Measurements from ENCODE around the gene SMOC2. TPM values are rescaled to one million over a fixed set of nuclear protein-coding genes. Genes with fewer than 3 reads are reported as not detected.

The SMOC2 gene
- total RNA-seq, 4 donors from 2014 or later, result 10.7 to 14.9 (median 13.7) TPM

- Histone ChIP-seq H3K4me3 (no peak overlapping the region), H3K27ac (no peak overlapping the region), H3K9me3 (no peaks in the 10 kb centered on the region), H3K27me3 (no peaks in the 10 kb centered on the region), H3K36me3 (no peaks in the 10 kb centered on the region), H3K4me1 (no peaks in the 10 kb centered on the region)
- peak in 1 of 3 donors; percentile 20 for DNase-seq
- TF ChIP-seq POLR2A (IDR thresholded peaks at IDR 0.05) (no peak), CTCF (IDR thresholded peaks at IDR 0.05) (no peak)
Measured at GRCh38 chr6:168397012-168397411, 44.0 kb upstream of the SMOC2 start.

GRCh38 chr6:168400037-168400436 is 40.9 kb upstream of the SMOC2 start:
- Histone ChIP-seq H3K27ac (no peak overlapping the region), H3K27me3 (no peaks in the 10 kb centered on the region), H3K4me3 (no peak overlapping the region), H3K9me3 (no peaks in the 10 kb centered on the region), H3K36me3 (no peaks in the 10 kb centered on the region), H3K4me1 (no peaks in the 10 kb centered on the region)
- TF ChIP-seq CTCF (IDR thresholded peaks at IDR 0.05), result no peak
- TF ChIP-seq POLR2A (IDR thresholded peaks at IDR 0.05), result no peak
- DNase-seq, result peak in 1 of 3 donors; percentile 3

- H3K4me1 ChIP-seq, result no peaks in the 10 kb centered on the region
- H3K27me3 ChIP-seq, result no peaks in the 10 kb centered on the region
- no peak overlapping the region for H3K27ac ChIP-seq
- DNase-seq, result peak in 1 of 3 donors; percentile 7
- no peaks in the 10 kb centered on the region for H3K9me3 ChIP-seq
- H3K36me3 ChIP-seq, result no peaks in the 10 kb centered on the region
- TF ChIP-seq CTCF (IDR thresholded peaks at IDR 0.05) (no peak), POLR2A (IDR thresholded peaks at IDR 0.05) (no peak)
- H3K4me3 ChIP-seq, result no peak overlapping the region
Measured at GRCh38 chr6:168403370-168404005, 37.5 kb upstream of the SMOC2 start.

GRCh38 chr6:168404560-168404959 is 36.4 kb upstream of the SMOC2 start:
- Histone ChIP-seq H3K27me3 (no peaks in the 10 kb centered on the region), H3K27ac (no peak overlapping the region), H3K4me1 (no peaks in the 10 kb centered on the region), H3K36me3 (no peaks in the 10 kb centered on the region), H3K9me3 (no peaks in the 10 kb centered on the region), H3K4me3 (no peak overlapping the region)
- TF ChIP-seq POLR2A (IDR thresholded peaks at IDR 0.05) (no peak), CTCF (IDR thresholded peaks at IDR 0.05) (no peak)
- peak in 1 of 3 donors; percentile 12 for DNase-seq

GRCh38 chr6:168407842-168408241 is 33.1 kb upstream of the SMOC2 start:
- Histone ChIP-seq H3K4me3 (no peak overlapping the region), H3K9me3 (no peaks in the 10 kb centered on the region), H3K27me3 (no peaks in the 10 kb centered on the region), H3K27ac (no peak overlapping the region), H3K4me1 (no peaks in the 10 kb centered on the region), H3K36me3 (no peaks in the 10 kb centered on the region)
- TF ChIP-seq POLR2A (IDR thresholded peaks at IDR 0.05) (no peak), CTCF (IDR thresholded peaks at IDR 0.05) (no peak)
- DNase-seq, result no peak

Data from Peyer's patch (tissue), 4 donors.